HK-2 (cell line): Measurements from ENCODE around the gene SETD4.

Experiments used
- DNase-seq: peaks from one replicate; pipeline ENCODE4 v3.0.0-alpha.2; 2018; ENCODE audit not compliant: unreplicated experiment

Gene SETD4

DNA sequence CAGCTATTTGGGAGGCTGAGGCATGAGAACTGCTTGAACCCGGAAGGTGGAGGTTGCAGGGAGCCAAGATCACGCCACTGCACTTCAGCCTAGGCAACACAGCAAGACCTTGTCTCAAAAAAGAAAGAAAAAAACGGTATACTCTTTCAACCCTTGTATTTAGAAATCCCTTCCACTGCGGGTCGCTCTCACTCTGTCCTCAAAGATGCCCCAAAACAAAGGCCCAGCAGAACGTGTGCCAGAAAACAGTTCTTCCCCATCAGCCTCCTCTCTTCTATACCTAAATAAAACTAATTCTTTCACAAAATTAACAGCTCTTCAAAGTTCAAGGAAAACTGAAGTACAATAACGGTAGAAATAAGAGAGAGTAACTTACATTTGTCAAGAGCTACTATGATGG lies 13.2 kb downstream of the SETD4 start:
- DNase-seq: no peak

DNA sequence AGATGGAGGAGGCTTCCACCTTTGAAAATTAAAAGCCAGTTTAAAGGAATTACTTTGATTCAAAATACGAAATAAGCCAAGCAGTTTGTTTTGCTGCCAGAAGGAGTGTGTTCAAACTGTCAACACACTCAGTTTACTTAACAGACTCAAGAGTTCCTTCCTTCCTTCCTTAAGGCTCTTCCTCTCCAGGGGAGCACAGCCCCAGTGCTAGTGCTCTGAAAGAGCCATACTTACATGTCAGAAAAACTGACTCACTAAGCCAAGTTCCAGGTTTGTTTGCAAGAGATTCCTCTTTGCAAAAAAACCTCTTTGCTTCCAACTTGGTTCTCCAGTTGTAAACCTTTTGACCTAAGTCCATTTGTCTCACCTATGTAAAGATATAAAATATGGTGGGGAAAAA lies 14.3 kb downstream of the SETD4 start:
- no peak for DNase-seq

DNA sequence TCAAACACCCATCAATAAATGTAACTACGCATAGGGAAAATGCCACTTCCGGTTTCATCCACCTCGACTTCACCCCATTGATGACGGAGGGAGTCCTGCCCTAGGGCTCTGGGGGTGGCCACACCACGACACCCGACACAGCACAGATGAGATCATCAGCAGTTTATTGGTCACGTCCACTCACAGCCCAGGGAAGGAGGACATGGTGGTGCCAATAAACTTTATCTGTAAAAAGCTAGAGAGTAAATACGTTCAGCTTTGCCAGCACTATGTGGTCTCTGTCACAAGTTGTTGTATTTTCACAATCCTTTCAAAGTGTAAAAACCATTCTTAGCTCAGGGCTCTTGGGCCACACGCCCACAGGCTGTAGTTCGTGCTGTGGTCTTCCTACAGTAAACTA lies 16.3 kb downstream of the SETD4 start:
- no peak for DNase-seq

DNA sequence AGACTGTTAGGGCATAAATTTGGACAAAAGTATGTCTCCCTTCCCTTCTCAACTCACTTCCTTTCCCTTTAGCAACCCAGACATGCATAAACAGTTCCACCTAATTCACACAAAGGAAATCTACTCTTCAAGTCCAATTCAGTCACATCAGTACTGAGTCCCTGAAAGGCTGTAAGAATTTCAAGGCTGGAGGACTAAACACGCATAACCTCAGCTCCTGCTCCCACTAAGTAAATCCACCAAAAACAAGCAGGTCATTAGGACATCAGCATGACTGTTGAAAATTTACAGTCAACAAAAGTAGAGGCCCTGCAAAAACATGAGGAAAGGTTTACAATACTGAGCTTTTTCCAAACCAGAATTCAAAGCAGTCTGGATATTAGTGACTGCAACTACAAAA lies 18.4 kb downstream of the SETD4 start:
- no peak for DNase-seq

DNA sequence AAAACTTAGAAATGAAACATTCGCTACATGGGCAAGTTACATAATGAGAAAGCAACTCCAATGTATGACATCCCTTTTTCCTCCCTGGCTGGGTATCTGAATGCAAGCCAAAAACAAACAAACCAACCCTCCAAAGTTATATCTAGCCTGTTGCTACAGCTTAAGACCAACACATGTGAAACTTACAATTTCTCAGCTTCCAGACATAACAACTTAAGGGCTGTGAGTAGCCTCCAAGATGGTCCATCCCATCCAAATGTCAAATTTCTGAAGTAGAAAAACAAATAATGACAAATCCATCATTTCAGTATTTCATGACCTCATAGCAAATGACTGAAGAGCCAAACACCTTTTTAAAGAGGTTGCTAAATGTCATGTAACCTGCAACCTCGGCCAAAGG lies 19.9 kb downstream of the SETD4 start:
- DNase-seq: no peak

DNA sequence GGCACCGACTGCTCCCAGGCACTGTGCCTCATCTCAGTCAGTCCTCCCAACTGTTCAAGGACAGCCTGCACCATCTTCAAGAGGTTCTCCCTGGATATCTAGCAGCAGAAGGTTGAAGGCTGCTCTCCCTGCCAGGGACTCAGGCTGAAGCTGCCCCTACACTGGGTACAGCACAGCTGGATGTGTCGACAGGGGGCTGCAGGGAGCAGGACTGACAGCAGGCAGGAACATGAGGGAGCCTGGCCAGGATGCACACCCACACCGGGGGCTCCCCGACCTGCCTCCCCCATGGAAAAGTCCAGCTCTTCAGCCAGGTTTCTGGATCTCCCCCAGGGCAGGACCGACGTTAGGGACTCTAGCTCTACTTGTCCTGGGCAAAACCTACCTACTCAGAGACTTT lies 20.5 kb downstream of the SETD4 start:
- no peak for DNase-seq

DNA sequence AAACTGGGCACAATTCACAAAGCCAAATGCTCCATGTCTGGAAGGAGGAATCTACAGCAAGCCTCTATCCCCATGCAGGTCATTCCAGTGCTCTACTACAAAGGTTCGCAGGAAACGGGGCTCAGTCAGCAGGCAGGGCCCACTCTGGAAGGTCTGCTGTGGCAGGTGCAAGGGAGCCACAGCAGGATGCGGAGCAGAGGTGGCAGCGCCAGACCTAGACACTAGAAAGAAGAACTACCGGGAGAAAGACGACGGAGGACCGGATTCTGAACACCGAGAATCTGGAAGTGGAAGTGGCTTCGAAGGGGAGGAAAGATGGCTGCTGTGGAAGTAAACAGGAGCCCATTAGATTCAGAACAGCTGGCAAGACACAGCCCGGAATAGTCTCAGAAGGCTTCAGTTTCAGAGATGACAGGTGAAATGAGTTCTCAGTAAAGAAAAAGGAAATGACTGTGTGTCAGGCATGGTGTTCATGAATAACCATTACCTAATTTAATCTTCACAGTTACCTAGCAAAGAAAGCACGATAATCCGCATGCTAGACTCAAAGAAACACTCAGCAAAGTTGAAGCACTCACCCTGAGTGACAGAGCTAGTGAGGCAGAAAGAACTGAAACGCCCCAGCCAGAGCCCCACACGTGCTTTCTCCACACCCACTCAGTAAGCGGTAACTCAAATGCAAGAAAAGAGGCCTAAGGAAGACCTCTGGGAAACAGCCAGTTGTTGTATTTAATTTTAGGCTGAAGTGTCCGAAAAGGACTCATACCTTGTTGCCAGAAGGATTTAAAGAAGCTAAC lies 21.4 kb downstream of the SETD4 start:
- DNase-seq: no peak

DNA sequence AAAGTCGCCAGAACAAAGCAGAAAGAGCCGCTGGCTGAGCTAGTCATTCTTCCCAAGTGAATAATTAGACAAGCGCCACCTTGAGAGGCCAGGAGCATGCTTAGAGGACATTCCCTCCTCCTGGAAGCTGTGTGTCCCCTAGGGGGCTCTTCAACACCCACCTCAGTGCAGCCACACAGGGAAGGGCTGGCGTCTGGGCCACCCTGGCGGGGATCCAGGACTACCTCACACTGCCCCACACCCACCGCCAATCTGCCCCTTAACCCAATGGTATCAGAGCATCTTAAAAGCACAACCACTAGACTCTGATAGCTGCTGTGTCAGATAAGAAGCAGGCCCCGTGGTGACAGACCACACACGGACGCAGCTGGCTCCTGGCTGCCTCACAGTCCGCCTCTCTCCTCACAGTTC lies 24.9 kb downstream of the SETD4 start:
- peak; percentile 16 for DNase-seq

DNA sequence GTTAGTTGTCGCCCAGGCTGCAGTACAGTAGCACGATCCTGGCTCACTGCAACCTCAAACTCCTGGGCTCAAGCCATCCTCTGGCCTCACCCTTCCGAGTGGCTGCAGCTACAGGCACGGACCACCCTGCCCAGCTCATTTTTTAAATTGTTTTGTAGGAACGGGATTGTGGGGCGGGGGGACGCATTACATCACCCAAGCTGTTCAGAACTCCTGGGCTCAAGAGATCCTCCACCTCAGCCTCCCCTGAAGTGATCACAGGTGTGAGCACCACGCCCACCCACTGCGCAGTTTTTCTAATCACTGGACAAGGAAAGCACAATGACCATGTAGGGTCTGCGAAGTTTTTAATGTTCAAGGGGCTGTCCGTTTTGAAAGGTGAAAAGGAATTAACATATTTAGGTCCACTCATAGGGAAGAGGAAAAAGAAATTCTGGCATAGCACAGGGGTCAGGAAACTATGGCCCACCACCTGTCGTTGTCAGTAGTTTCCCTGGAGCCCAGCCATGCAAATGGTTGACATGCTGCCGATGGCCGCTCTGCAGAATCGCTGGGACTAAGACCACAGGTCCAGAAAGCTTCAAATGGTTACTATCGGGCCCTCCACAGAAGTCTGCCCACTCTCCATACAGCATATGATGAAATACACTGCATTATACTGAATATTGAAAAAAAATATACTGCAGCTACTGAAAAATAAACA lies 26.0 kb downstream of the SETD4 start:
- no peak for DNase-seq

DNA sequence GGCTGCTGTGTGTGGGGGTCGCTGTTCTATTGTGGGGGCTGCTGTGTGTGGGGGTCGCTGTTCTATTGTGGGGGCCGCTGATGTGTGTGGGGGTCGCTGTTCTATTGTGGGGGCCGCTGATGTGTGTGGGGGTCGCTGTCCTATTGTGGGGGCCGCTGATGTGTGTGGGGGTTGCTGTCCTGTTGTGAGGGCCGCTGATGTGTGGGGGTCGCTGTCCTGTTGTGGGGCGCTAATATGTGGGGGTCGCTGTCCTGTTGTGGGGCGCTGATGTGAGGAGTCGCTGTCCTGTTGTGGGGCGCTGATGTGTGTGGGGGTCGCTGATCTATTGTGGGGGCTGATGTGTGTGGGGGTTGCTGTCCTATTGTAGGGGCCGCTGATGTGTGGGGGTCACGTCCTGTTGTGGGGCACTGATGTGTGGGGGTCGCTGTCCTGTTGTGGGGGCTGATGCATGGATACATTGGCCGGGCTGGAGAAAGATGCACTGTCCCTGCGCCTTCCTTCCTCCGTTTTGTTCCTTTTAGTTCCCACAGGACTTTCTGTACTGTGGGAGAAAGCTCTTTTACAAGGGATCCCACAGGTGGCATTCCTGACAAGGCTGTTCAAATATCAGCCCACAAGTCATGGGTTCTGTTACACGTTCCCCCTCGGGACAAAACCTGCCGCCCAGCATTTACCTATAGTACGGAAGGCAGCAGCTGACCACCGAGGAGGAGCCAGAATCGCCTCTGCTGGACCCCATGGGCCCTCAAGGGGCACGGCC lies 27.5 kb downstream of the SETD4 start:
- no peak for DNase-seq

DNA sequence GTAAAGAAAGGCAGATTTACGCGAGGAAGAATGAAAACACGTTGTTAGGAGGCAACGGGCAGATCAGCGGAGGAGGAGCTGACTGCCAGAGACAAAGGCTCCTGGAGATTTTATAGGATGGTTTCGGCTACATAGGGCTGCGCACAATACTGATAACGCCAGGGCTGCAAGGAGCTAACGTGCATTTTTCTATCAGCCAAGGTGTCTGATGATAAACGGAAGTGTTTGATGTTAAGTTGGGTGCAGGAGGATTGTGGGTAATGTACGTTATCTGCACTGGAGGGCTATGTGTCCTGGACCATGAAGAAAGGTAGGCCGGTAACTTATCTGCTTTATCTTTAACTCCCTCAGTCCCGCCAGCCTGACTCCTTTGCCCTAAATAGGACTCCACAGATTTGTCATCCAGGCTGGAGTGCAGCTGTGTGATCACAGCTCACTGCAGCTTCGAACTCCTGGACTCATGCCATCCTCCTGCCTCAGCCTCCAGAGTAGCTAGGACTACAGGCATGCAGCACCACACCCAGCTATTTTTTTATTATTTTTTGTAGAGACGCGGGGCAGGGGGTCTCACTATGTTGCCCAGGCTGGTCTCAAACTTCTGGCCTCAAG lies 29.6 kb downstream of the SETD4 start:
- no peak for DNase-seq

DNA sequence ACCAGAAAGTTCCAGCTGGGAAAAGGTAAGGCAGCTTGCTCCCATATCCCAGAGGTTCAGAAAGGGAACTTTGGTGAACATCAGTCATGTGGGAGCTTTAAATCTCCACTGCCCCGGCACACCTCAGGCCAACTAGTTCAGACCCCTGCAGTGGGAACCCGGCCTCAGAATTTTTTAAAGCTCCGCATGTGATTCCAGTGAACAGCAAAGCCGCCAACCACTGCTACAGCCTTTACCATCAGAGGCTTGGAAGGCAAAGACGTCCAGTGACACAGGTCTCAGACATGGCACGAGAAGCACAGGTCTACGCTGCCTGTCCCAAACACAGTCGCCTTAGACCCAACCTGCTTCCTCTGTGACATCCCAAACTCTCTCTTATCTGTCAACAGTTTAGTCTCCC lies 31.0 kb downstream of the SETD4 start:
- no peak for DNase-seq

DNA sequence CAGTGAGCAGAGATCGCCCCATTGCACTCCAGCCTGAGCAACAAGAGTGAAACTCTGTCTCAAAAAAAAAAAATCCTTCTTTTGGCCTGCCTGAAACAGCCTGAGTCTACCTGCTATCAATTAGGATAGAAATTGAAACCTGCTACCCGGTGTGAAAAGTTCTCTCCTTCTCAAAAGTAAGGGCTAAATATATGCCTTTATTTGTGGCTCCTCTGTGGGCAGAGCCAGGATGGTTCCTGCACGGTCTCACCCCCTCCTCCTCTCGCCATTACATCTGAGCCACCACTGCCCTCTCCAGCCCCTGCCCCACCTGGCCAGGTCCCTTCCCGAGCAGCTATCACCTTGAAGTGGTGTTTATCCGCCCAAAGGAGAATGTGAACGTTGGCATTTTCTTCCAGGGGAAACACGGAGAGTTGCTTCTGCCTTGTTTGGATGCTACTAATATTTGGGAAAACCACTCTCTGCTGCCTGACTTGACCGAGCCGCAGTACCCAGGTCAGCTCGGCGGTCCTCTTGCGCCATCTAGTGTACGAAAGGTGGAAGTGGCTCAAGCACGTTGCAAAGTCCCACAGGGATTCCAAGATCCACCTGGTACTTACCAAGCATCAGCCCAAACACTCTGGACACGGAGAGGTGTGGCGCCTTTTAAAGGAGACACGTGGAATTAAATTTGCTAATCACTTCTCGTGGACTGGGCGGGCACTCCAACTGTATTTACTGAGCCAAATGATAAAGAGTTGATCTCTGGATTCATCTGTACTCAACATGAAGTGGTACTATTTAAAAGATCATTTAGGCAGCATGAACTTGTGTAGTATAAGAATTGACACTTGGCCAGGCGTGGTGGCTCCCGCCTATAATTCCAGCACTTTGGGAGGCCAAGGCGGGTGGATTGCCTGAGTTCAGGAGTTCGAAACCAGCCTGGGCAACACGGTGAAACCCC lies 31.9 kb downstream of the SETD4 start:
- DNase-seq: peak; percentile 62

DNA sequence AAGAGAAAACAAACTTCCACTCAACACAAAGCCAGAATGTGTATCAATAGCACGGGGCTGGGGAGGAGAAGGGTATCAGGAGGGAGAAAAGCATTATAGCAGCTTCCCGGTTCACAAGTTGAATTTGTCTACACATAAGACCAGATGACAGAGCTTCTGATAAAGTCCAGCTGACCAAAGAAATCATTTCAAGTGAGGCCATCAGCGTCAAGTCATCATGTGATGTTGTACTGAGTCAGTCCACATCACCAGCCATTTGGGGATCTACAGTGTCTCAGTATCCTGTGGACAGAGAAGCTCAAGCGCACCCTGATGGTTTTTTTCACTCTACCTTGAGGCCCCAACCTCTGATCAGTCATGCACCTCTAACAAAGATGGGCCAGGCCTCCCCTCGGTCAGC lies 33.0 kb downstream of the SETD4 start:
- no peak for DNase-seq

DNA sequence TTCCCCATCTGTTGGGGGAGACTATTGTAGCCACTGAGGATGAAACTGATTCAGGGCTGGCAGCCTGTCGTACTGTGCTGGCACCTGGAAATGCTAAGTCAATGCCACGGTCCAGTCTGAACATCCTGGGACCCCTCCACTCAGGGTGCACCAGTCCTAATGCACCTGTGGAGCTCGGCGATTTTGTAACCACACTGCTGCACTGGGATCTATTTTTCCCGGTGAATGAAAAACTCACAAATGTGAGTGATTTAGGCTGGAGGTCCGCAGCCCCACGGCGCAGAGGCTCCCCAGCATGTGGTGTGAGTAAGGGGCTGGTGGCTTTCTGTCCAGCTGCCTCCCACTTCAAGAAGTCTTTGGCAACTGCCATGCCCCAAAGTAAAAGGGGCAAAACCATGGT lies 35.5 kb downstream of the SETD4 start:
- DNase-seq: no peak

DNA sequence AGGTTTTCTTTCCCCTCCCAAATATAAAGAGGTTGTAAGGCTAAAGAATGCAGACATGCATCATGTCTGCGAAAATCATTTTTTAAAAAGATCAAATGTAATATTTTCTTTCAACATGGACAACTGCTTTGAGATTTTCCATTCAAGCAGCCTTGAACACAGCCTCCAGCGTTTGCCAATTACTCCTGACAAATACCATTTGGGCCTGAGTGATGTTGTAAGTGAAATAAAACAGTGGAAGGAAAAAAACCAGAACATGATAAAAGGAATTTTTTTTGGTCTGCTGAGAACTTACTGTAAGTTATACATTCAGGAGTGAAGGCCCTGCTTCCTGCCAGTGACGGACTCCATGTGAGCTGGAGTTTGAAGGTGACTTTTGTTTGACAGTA lies 37.2 kb downstream of the SETD4 start:
- DNase-seq: no peak

DNA sequence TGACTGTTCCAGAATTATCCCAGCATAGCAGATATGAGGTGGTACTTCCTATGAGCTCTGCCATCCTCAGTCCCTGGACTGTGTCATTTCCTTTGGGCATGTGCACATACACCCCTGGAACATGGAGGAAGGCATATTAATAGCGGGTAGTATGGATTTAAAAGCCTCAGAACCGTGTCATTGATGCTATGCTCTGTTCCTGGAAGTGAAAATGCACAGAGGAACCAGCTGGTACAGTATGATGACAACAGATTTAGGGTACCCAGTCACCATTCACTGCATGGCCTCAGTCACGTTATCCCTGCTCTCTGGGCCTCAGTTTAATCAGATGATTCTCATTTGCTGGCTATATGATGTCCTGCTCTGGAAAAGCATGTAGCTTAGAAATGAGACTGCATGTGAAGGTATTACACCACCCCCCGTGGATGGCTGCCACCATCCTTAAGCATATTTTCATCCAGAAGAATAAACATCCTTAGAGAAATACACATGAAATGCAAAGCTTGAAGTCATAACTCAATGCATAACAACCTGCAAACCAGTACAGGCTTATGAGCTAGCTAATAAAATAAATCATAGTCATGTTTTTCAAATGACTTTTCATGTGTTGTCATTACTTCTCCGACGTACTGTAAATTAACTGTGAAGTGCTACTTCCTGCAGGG lies 37.8 kb downstream of the SETD4 start:
- DNase-seq: no peak

DNA sequence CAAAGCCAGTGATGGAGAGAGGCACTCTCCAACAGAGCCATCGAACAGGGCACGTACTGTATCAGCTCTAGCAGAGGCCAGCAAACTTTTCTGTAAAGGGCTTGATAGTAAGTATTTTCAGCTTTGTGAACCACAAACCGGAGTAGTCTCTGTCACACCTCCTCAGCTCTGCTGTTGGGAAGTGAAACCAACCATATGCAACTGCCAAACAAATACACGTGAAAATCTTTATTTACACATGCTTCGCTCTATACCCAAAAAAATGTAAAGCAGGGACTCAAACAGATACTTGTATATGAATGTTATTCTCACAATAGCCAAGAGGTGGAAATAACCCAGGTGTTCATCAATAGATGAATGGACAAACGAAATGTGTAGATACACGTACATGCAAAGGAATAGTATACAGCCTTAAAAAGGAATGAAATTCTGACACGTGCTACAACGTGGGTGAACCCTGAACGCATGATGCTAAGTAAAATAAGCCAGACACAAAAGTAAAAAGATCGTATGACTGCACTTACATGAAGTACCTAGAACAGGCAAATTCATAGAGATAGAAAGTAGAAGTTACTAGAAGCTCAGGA lies 39.0 kb downstream of the SETD4 start:
- no peak for DNase-seq

DNA sequence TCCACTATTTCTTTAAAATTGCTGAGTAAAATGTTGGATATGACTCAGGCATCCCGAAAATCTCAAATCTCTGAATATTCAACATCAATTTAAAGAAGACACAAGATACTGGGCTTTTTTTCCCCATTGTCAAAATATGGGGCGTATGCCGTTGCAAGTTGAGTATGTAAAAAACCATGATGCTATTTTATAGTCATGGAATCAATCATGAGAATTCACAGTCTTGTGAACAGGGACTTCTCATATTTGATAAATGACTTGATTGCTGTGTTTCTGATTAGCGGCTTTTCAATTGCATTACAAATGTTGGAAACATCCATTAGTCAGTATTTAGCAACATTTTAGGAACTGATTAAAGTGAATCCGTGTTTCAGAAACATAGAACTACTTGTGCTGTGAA lies 45.3 kb downstream of the SETD4 start:
- DNase-seq: no peak

DNA sequence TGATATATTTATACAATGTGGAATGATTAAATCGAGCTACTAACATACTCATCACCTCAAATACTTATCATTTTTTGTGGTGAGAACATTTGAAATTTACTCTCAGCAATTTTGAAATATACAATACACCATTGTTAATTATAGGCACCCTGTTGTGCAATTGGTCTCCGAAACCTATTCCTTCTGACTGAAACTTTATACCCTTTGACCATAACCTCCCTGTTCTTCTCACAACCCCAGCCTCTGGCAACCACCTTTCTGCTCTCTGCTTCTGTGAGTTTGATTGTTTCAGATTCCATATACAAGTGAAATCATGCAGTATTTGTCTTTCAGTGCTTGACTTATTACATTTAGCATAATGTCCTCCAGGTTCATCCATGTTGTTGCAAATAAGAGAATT lies 49.5 kb downstream of the SETD4 start:
- no peak for DNase-seq
